IPS-11a (cell line): ENCODE results near the gene GPR65.
A peak's percentile ranks its signal among the peaks of the same experiment; 100 is the strongest.

Experiments used
- H3K4me3 ChIP-seq: one replicate; pipeline ENCODE4 v1.5.1; 2013; ENCODE audit warnings: low read depth, low read length, control low read depth

GPR65 gene, protein sequence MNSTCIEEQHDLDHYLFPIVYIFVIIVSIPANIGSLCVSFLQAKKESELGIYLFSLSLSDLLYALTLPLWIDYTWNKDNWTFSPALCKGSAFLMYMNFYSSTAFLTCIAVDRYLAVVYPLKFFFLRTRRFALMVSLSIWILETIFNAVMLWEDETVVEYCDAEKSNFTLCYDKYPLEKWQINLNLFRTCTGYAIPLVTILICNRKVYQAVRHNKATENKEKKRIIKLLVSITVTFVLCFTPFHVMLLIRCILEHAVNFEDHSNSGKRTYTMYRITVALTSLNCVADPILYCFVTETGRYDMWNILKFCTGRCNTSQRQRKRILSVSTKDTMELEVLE

DNA sequence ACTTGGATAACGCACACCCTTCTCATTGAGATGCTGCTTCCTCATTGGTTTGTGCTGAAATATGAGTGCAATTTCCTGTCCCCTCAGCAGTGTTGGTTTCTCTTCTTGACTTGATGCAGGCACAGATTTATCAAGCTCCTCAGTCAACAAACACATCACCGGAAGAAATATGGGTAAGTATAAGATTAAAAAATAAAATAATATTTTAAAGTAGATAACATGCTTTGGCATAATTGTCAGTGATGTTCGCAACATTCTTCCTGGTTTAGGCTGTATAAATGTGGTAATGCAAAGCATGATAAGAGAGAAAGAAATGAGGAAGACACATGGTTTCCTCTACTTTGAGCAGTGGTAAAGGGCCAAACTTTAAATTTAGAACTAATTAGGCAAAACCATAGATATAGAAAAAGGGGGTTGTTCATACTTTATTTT is at the start of gene GPR65:
Gene GPR65 (plus strand): TSS at position 86 of the 432 bp plus-strand sequence. CDS start 5,713 bp downstream, outside the sequence.
- no peak within 1 kb of the TSS for H3K4me3 ChIP-seq

DNA sequence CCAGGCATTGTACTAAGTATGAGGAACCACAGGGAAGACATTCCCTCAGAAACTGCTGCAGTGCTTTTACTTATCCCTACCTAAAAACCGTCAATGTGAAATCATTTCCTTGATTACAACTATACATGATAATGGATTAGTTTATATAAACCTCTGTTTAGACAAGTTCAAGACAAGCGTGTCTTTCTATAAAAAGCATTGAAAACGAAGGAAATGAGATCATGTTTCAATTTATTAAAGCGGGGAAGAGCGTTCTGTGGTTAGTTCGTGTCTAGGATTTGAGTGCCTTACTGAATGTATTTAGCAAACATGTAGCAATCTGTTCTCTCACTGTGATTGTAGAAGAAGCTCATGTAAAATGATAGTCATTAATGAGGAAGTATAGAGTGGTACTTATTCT is 49.4 kb upstream of the GPR65 start:
- H3K4me3 ChIP-seq: no peak overlapping the region

DNA sequence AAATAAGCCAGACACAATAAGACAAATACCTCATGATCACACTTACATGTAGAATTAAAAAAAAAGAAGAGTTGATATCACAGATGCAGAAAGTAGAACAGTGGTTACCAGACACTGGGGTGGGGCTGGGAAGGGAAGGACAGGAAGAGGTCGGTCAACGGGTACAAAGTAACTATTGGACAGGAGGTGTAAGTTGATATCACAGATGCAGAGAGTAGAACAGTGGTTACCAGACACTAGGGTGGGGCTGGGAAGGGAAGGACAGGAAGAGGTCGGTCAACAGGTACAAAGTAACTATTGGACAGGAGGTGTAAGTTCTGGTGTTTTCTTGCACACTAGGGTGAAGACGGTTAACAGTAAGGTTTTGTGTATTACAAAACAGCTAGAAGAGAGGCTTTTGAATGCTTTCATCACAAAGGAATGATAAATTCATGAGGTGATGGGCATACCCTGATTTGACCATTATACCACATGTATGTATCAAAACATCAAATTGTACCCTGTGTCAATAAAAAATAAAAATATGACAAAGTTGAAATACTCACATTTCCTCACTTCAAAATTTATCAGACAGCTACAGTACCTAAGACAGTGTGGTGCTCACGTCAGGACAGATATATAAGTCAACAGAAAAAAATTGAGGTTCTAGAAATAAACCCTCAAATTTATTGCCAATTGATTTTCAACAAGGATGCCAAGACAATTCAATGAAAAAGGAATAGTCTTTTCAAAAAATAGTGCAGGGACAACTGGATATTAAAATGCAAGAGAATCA is 44.7 kb upstream of the GPR65 start:
- H3K4me3 ChIP-seq: no peak overlapping the region

DNA sequence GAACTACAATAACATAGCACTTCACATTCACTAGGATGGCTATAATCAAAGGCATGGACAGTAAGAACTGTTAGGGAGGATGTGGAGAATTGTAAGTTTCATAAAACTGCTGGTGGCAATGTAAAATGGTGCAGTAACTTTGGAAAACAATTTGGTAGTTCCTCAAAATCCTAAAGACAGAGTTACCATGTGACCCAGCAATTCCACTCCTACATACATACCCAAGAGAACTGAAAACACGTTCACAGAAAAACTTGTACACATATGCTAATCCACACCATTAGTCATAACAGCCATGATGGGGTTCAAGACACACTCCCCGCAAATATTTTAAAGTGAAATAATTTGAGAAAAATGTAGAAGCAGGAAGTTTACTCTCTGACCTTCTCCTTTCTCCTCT is 43.7 kb upstream of the GPR65 start:
- no peak overlapping the region for H3K4me3 ChIP-seq

DNA sequence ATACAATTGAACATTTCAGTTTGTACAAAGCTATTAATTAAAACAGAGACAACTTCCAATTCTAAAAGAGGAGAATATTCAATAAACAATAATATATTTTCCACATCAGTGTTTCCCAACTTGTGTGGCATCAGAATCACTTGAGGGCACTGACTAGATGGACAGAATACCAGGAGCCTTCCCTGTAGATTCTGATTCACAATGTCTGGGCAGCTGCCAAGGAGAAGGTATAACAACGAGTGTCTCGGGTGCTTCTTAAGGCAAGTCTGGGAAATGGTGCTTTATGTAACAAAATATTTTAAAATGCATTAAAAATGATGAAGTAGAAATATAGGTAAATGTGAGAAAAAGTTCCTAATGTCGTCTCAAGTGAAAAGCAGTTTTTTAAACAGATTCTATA is 38.1 kb upstream of the GPR65 start:
- no peak overlapping the region for H3K4me3 ChIP-seq

DNA sequence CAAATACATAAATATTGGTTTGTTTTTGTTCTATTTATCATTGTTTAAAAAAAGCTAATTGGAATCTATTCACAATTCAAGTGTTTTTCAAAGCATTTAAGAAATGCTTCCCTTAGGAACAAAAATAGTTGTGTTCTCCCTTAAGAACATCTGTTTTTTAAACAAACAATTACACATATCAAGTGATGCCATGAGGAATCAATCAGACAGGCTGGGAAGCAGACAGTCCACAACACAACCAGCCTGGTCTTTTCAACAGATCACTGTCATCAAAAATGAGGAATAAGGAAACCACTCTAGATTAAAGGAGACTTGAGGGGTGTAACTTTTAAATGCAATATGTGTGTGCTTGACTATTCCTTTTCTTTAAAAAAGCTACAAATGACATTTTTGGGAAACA is 37.4 kb upstream of the GPR65 start:
- H3K4me3 ChIP-seq: no peak overlapping the region

DNA sequence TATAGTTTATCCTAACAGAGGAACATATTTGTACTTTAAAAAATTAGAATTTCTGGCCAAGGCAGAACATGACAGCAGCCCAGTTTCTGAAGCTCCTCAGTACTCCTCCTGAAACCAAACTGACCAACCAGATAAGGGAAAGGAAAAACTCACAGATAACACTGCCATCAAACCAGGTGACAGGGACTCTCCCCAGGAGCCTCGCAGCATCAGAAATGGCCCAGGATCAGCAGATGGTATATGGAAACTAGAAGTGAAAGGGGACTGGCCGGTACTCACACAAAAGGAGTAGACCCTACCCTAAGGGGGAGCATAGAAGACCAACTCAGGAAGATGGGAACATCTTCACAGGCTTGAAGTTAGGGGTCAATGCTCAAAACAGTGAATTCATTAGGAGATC is 33.9 kb upstream of the GPR65 start:
- no peak overlapping the region for H3K4me3 ChIP-seq

DNA sequence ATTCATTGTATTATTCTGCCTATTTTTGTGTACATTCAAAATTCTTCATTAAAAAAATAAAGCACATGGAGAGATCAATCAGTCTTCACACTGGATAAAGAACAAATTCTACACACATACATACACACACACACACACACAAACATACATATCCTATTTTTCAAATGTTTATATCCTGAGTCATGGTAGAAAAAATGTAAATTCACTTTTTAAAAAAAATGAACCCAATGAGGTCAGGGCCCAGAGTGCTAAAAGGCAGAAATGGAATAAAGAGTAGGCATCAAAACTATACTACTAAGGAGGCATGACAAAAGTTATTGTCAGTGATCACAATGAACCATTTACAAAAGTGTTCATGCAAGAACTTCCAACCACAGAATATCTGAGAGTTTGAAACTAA is 29.3 kb upstream of the GPR65 start:
- no peak overlapping the region for H3K4me3 ChIP-seq

DNA sequence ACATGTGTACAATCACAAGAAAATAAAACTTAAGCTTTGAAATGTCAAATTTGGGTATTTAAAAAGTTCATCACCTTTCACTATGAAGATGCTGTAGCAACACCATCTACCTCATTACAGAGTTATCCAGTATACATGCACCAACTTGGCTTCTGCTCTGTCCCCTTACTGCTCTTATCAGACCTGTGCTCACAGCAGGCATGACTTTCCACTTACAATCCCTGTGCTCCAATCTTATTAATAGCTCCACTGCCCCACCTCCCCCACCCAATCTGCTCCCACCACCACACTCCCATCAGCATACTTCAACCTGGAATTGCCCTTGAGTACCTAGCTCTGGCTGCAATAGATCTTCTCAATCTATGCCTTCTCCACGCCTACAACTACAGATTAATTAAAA is 25.2 kb upstream of the GPR65 start:
- no peak overlapping the region for H3K4me3 ChIP-seq

DNA sequence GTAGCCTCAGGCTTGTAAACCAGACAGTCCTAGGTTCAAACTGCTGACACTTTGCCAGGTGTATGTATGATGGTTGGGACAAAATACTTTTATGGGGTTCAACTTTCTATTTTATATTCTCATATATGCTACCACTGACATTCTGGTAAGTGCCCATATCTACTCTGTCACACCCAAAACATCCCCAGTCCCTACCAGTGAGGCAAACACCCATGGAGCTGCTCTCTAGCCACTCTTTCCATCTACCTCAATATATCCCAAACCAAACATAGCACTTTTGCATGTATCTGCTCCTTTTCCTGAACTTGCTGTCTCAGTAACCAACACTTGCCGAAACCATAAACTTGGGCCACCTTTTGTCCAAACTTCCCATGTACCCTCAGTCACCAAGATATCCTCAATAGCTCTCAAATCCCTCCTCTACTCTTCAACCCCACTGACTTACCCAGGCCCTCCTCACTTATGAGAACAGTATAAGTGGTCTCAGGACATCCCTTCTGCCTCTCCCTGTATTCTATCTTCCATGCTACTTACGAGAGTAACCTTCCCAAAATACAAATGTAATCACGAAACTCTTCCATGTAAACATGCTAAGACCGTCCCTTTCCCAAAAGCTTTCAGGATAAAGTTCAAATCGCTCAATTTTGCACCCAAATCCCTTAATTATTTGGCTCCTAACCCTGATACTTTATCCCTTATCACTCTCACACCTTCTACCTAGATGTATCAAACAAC is 15.5 kb upstream of the GPR65 start:
- H3K4me3 ChIP-seq: no peak overlapping the region

DNA sequence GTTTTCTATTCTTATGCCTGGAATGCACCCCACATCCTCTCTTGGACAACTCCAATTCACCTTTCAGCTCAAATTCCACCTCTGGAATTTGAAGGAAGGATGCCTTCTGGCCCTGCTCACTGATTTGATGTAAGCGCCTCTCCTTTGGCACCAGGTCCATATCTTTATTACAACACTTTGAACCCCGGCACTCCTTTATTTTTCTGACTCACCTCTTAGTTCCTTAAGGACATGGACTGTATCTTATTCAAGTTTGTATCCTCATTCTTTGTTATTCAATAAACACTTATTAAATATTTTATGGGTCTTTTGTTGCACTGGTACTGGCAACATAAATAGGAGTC is 15.0 kb upstream of the GPR65 start:
- H3K4me3 ChIP-seq: no peak overlapping the region

DNA sequence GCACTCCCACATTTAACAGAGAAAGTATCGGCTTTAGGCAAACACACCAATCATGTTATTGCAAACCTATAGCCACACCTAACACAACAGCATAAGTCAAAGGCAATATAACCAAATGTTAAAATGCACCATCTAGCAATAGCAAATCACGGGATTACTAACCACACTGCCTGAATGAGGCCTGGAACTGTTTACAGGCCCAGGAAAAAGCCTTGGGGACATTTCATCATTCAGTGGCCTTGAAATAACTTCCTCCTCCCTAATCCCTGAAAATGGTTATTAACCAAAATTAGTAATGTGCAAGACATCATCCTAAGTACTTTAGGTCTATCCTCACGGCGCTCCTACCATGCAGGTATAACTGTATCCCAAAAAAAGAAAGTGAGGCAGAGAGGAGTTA is 14.3 kb upstream of the GPR65 start:
- no peak overlapping the region for H3K4me3 ChIP-seq

DNA sequence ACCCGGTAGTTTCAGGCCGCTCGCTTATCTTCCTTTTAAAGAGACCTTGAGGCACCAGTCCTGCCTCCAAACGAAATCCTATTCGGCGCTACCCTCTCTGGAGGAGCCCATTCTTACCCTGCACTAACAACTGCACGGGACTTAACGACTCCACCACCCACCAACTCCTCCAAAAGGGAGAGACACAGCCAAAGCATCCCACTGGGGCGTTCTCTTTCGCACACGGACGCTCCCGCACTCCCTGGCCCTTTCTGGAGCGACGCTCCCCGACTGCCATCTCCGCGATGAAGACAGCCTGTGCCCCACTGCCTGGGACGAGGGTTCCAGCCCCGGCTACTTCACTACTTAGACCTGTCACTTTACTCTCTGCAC is 12.6 kb upstream of the GPR65 start:
- peak overlapping the region; percentile 70 for H3K4me3 ChIP-seq

DNA sequence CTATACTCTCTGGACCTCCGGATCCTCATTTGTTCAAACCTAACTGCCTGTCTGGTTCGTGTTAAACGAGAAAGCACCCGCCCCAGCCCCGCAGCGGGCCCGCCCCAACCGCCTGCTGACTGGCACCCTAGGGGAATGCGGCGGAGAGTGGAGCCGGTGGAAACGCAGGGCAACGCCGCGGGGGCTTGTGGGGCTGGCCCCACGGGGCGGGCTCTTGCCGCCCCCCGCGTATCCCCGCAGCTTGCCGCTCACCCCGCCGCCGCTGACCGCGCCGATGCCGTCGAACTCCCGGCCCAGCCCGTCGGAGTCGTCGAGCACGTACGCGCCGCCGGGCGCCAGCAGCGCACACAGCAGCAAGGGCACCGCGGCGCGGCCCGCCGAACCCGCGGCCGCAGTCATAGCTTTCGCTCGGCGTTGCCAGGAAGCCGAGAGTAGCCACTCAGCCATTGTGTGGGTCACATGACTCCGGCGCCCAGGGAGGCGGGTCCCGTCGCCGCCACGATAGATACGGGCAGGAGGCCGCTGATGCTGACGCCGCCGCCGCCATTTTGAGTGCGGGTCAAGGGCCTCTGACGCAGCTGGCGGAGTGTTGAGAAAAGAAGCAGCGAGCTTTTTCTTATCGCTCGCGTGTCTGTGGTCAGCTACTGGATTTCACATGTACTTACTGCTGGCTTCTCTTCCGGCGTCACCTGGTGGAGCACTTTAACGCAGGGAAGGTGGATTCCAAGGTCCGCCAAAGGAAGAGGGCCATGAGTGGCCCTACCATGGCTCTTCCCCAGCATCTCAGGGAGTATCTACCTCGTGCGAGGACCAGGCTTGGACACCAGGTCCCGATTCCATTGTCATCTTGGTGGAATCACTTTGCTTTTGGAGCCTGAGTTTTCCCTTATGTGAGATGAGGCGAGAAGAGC is 12.0 kb upstream of the GPR65 start, which contains the start of gene GALC:
Gene GALC (minus strand): TSS at position 465 of the 911 bp plus-strand sequence. CDS start 18 bp downstream, at position 447.
- peak within 1 kb of the TSS; percentile 70 for H3K4me3 ChIP-seq

DNA sequence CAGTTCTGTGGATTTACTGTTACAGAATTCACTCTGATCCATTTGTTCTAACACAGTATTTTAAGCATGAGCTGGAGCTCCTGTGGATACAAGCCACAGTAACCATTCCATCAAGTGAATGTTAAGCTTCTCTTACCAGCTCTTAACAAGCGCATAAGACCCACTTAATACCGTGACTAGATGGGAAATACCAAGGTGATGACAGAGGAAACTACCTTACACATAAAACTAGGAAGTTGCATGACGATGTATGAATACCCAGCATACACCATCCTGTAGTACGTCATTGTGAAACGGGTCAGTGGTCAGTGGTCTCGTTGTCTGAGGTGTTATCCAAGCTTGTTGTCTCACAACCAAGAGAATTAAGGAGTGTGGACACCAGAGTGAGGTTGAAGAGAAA is 10.0 kb upstream of the GPR65 start:
- no peak overlapping the region for H3K4me3 ChIP-seq

DNA sequence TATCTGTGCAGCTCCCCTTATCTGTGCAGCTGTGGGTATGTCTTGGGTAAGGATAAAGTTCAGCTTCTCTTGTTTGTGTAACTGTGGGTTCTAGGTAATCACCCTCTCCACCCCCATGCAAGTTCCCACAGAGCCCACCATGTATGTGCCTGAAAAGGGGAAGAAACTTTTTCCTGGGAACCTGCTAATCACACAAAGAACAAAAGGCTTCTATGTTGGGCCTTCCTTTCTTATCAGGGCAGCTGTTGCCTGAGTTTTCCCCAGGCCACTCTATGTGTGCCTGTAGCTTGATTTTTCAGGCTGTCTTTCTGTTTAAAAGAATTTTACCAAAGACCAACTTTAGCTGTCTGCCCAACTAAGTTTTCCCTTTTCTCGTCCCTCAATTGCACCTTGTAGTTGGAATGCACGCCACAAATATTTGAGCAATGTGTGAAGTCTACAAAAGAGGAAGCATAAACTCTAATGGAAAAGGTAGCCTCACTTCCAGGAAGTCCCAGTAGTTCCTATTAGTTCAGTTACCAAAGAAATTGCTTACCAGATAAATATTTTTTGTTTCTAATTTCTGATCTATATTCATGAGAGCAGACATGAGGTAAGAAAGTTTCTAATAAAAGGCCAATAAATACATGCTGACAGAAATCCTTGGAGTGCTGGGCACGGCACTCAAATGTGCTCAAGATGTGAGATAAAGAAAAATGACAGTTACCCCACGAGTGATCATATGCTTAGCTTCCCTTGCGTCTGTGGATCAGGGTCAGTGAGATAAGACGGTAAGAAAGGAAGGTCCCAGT is 9.2 kb upstream of the GPR65 start:
- H3K4me3 ChIP-seq: no peak overlapping the region

DNA sequence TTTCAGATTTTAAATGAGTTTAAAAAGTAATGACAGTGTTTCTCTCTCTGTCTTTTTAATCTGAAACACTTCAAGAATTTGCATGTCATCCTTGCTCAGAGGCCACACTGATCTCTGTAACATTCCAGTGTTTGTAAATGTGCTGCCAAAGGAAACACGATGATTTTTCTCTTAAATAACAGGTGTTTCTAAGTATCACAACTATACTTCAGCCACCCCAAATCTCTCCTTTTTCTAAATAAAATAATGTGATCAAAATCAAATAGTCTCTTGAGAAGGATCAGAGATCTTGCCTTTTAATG is 8.7 kb upstream of the GPR65 start:
- no peak overlapping the region for H3K4me3 ChIP-seq

DNA sequence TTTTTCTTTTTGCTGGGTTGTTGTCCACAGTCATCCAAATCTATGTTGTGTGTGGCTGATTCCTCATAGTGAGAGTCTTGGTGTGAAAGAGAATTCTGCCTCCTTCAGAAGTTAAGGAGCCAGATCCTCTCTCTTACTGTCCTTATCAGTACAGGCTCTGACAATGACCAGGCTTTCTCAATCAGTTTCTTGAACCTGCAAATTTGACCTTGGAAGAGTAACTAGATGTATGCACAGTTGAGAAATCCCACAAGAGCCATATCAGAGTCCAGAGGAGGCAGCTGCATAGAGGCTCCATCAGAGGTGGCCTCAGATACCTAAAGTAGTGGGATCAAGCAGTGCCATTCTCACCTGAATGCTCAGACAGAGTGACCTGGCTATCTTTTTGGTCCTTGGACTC is 6.5 kb upstream of the GPR65 start:
- no peak overlapping the region for H3K4me3 ChIP-seq

DNA sequence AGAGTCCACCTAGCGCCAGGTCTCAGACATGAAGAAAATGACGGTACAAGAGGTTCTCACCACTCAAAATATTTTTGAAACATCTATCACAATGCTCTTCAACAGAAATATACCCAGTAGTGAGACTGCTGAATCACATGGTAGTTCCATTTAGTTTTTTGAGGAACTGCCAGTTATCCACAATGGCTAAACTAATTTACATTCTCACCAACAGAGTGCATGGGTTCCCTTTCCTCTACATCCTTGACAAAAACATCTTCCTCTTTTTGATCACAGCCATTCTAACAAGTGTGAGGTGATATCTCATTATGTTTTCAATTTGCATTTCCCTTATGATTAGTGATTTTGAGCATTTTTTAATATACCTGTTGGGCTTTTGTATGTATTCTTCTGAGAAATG is 5.7 kb upstream of the GPR65 start:
- H3K4me3 ChIP-seq: no peak overlapping the region

DNA sequence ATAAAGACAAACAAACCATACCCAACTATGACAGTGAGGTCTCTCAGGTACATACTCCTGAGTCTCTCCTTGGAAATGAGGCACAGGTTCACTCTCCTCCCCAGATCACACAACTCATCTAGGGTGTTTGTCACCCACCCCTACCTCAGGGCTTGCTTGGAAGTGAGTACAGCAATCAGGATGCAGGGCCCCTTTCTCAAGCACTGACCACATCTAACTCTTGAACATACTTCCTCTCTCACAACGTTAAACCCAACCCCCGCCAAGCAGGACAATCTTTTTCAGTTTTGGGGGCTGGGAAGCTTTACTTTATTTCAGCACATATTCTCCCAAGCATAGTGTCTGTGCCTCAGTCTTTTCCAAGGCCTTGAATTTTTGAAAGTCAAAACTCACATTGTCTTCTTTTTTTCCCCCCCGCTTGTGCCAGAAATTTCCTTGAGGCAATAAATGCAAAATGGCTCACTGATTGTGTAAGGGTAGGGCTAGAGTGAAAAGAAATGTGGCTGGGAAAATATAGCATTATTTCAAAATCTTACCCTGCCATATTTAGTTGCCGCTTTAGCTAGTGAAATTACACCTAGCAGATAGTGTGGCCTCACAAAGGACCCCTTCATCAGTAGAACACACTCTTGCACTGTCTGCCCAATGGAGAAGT is 2.4 kb upstream of the GPR65 start:
- no peak overlapping the region for H3K4me3 ChIP-seq
